Gastroesophageal sphincter (tissue), 3 donors: ENCODE data around the gene SPINK2.

Experiments used
- EP300 ChIP-seq: sonication (generic); formaldehyde crosslinking; IDR thresholded peaks from one replicate; pipeline ENCODE4 v1.6.1; 2017; ENCODE audit warnings: antibody characterized with exemption, mild to moderate bottlenecking
- POLR2A ChIP-seq, 2 donors: fragments of 450-650 bp; IDR thresholded peaks; one replicate each; pipeline ENCODE4 v1.6.1; 2017; ENCODE audit warnings: antibody characterized with exemption in 2 of 2, mild to moderate bottlenecking in 2 of 2, moderate library complexity in 1 of 2
- POLR2AphosphoS5 ChIP-seq: sonication (generic); formaldehyde crosslinking; IDR thresholded peaks from one replicate; pipeline ENCODE4 v1.6.1; 2017; ENCODE audit warnings: antibody characterized with exemption
- TF ChIP-seq, protein P1 (sequence below), 4 experiments: fragments of 200-600 bp in 2 of 4; fragments of 450-650 bp in 2 of 4; sonication (generic) in 1 of 4; IDR thresholded peaks; one replicate each; pipeline ENCODE4 v1.5.1; 2017 to 2019; ENCODE audit warnings: antibody characterized with exemption in 4 of 4, mild to moderate bottlenecking in 2 of 4, moderate library complexity in 2 of 4

DNA sequence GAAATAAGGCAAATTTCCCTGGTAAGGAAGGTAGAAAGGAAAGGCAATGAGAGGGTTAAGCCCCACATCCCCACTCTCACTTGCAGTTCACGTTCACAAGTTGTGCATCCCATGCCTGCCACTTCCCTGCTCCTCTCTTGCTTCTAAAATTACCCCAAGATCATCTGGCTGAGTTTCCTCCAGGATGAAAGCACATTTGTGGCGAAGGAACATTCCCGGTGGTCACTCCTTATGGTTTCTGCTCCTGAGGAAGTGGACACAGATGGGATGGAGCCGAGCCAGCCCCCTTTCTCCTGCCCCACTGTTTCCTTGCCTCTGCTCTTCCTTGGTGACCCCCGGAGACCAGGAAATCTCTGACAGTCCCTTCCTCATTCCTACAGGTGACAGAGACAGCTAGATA, 37.5 kb downstream of the SPINK2 start:
- TF ChIP-seq, protein P1, sequence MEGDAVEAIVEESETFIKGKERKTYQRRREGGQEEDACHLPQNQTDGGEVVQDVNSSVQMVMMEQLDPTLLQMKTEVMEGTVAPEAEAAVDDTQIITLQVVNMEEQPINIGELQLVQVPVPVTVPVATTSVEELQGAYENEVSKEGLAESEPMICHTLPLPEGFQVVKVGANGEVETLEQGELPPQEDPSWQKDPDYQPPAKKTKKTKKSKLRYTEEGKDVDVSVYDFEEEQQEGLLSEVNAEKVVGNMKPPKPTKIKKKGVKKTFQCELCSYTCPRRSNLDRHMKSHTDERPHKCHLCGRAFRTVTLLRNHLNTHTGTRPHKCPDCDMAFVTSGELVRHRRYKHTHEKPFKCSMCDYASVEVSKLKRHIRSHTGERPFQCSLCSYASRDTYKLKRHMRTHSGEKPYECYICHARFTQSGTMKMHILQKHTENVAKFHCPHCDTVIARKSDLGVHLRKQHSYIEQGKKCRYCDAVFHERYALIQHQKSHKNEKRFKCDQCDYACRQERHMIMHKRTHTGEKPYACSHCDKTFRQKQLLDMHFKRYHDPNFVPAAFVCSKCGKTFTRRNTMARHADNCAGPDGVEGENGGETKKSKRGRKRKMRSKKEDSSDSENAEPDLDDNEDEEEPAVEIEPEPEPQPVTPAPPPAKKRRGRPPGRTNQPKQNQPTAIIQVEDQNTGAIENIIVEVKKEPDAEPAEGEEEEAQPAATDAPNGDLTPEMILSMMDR (IDR thresholded peaks at IDR 0.05) = no peak
- TF ChIP-seq EP300 (no peak), POLR2A (IDR thresholded peaks at IDR 0.05) (no peak), POLR2AphosphoS5 (no peak)
